ENCODE data around the gene TMED9.
"Not testable (repeated sequence)": the region's sequence is repeated elsewhere in the genome, so short reads cannot be mapped to it uniquely, and the experiment has no call there.

DNA sequence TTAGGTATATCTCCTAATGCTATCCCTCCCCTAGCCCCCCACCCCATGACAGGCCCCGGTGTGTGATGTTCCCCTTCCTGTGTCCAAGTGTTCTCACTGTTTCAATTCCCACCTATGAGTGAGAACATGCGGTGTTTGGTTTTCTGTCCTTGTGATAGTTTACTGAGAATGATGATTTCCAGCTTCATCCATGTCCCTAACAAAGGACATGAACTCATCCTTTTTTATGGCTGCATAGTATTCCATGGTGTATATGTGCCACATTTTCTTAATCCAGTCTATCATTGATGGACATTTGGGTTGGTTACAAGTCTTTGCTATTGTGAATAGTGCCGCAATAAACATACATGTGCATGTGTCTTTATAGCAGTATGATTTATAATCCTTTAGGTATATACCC is 42.9 kb downstream of the TMED9 start:
- not testable (repeated sequence) for TF ChIP-seq POLR2A (IDR thresholded peaks at IDR 0.05)
- TF ChIP-seq, protein P1, sequence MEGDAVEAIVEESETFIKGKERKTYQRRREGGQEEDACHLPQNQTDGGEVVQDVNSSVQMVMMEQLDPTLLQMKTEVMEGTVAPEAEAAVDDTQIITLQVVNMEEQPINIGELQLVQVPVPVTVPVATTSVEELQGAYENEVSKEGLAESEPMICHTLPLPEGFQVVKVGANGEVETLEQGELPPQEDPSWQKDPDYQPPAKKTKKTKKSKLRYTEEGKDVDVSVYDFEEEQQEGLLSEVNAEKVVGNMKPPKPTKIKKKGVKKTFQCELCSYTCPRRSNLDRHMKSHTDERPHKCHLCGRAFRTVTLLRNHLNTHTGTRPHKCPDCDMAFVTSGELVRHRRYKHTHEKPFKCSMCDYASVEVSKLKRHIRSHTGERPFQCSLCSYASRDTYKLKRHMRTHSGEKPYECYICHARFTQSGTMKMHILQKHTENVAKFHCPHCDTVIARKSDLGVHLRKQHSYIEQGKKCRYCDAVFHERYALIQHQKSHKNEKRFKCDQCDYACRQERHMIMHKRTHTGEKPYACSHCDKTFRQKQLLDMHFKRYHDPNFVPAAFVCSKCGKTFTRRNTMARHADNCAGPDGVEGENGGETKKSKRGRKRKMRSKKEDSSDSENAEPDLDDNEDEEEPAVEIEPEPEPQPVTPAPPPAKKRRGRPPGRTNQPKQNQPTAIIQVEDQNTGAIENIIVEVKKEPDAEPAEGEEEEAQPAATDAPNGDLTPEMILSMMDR (IDR thresholded peaks at IDR 0.05): not testable (repeated sequence)
